ENCODE results near the gene MYRIP.

MYRIP gene

GRCh38 chr3:39910135-39910534 is 100.7 kb downstream of the MYRIP start:
- no peak for DNase-seq

DNA sequence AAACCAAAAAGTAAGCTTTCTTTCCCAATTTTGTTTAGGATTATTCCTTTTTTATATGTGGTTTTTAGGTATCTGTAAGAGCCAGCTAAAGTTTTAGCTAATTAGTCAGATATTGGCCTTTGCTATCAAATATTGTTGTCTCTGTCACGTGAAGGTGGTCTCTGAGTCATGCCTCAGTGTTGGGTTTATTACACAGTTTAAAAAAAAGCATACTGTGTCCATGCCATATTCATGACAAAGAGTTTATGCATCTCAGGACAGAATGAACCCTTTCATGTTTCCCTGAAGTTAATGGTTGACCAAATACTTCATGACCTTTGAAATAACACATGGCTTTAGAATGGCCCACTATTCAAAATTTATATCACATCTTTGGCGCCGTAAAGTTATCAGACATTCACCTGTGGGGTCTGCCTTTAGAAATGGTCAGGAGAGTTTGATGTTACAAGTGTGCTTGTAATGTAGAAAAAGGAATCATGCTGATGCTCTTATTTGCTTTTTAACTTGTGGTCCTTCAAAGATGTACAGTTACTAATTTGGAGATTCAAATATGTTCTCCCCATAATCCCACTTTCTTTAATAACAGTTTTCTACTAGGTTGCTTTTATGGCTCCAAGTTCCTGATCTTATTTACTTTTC is 101.5 kb downstream of the MYRIP start:
- DNase-seq = no peak

- DNase-seq = no peak
Observed at GRCh38 chr3:39911465-39912309, 102.3 kb downstream of the MYRIP start.

DNA sequence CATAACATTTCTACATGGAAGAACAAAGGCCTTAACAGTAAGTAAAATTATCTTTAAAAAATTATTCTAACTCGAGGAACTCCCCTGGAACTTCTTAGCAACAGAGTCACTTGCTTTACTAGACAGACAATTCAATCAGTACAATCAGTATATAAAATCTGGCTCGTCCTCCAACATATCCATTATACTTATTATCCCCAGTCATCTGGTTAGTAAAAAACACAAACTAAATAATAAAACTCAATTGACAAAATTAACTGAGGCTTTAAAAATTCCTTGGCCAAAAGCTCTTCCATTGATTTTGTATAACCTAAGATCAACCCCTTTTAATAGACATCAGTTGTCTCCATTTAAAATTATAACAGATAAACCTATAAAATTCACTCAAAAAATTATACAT is 105.6 kb downstream of the MYRIP start:
- no peak for DNase-seq

GRCh38 chr3:39917065-39917773 is 107.8 kb downstream of the MYRIP start:
- no peak for DNase-seq

DNA sequence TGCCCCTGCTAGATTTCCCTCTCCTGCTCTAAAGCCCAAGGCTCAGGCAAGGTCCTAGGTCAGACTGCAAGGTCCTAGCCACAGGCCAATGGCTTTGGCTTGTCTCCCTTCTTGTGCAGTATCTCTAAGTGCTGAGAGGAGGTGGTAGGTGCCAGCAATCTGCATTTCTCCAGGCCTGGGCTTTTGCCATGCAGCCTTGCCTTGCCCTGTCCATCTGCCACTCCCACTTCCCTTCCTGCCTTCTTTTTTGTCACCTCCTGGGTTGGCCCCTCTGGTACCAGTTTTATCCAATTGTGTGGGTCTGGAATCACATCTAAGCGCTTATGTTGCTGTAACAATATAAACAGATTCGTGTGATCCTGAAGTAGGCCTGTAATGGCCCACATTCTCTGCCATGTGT is 109.9 kb downstream of the MYRIP start:
- DNase-seq = no peak

DNA sequence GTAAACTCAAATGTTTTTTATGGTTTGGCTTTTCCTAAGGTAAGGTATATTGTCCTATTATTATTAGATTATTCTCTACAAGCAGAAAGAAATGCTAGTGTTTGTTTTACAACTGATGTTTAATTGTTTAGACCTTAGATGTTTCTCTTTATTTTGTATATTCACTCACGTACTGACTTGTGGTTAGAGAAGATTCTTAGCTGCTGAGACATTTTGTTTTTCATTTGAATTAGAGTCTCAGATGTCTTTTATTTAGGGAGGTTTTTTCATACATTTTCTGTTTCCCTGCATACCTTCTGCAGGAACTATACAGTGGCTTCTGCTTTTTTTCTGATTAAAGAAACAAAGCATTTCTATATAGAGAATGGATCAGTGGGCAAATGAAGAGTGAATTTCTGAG is 110.9 kb downstream of the MYRIP start:
- no peak for DNase-seq

- DNase-seq = no peak
Observed at GRCh38 chr3:39927479-39927878, 118.1 kb downstream of the MYRIP start.

GRCh38 chr3:39933986-39934693 is 124.7 kb downstream of the MYRIP start:
- DNase-seq = no peak

DNA sequence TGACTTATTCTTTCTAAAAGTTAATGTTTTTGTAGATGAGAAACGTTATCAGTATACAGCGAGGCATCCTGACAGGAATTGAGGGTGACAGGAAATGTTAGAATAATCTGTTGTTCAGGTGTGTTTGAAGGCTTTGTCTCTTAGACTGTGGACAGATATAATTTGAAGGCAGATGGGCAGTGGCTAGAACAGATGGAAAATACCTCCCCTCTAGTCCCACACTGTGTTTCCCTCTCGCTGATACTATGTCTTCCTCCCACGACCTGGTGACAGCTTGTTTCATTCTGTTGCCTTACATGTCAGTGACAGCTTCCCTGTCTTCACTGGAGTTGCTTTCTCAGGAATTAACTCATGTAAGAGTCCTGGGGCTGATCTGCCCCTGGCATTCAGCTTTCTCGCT is 125.3 kb downstream of the MYRIP start:
- DNase-seq = no peak

DNA sequence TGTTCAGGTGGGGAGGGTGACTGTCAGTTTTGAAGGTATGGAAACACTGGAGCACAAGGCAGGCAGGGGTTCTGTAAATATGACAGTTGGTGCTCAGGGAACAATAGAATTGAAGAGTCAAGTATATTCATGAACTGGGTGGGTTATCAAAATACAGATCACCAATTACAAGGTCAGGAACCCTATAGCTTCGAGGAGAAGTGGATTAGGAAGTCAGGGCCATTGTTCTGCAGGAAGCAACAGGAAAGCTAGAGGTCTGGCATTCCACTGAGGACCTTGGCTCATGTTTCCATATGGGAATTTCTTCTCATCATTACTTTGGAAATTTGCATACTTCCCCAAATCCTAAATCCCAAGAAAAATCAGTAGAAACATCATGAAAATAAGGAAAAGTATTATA is 125.9 kb downstream of the MYRIP start:
- DNase-seq = no peak

- no peak for DNase-seq
Observed at GRCh38 chr3:39936848-39937247, 127.4 kb downstream of the MYRIP start.

GRCh38 chr3:39937315-39937714 is 127.9 kb downstream of the MYRIP start:
- DNase-seq = no peak

DNA sequence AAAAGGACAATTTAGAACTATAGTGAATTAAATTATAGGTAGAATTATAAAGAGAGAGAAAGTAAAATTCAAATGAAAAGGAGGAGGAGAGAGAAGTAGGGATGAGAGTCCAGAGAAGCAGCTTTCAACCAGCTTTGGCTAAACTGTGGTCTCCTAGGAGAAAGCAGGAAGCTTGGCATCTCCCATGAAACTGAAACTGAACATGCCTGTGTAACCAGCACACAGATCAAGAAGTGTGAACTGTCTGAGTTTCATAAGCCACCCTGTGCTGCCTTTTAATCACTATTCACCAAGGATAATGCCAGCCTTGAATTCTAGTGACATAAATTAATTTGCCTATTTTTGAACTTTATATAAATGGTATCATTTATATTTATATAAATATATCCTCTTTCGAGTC is 128.5 kb downstream of the MYRIP start:
- no peak for DNase-seq

DNA sequence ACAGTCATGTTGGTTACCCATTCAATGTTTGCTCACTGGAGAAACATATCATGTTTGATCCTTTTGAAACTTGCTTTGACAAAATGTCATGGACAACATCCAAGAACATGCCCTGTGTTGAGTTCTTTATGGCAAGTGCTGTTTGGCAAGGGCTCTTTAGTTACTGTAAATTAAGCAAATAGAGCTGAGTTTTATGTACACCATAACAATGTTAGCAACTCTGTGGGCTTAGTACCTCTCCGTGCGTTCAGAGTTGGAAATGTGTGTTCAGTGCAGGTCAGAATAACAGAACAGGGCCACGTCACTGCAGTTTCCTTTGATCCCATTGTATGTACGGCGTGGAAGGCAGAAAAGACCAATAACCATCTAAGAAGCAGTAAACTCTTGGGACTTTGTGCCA is 132.5 kb downstream of the MYRIP start:
- no peak for DNase-seq

- DNase-seq = no peak
Observed at GRCh38 chr3:39960515-39961191, 151.2 kb downstream of the MYRIP start.

- no peak for DNase-seq
Observed at GRCh38 chr3:39961230-39961629, 151.8 kb downstream of the MYRIP start.

- DNase-seq = no peak
Observed at GRCh38 chr3:39962581-39962980, 153.2 kb downstream of the MYRIP start.

DNA sequence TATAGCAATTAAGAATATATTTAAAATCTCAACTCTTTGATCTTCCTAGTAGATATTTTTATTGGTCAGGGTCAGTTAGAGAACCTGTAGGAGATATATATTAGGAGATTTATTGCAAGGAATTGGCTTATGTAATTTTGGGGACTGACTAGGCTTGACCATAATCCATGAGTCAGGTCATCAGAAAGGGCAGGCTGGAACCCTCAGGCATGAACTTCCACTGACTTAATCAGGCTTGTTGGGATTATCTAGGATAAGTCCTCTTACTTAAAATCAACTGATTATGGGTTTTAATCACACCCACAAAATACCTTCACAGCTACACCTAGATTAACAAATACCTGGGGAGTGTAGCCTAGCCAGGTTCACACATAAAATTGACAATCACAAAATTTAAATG is 156.1 kb downstream of the MYRIP start:
- DNase-seq = no peak

GRCh38 chr3:39965997-39966396 is 156.6 kb downstream of the MYRIP start:
- DNase-seq = no peak

DNA sequence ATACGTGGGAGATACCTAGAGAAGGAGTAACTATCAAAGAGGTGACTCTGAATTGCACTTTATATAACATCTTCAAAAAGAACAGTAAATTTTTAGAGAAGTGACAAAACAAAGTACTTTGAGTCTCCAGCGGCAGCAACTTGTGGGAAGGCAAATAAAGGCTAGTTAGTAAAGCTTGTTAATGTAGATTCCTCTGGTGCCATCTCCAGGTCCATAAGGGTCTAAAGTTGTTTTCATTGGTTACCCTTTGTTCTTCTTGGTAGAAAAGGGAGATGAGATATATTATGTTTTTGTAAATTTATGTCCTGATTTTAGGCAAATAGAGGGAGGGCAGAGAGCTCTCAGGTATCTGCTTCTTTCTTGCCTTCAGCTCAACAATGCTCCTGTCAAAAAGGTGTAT is 161.6 kb downstream of the MYRIP start:
- no peak for DNase-seq

DNA sequence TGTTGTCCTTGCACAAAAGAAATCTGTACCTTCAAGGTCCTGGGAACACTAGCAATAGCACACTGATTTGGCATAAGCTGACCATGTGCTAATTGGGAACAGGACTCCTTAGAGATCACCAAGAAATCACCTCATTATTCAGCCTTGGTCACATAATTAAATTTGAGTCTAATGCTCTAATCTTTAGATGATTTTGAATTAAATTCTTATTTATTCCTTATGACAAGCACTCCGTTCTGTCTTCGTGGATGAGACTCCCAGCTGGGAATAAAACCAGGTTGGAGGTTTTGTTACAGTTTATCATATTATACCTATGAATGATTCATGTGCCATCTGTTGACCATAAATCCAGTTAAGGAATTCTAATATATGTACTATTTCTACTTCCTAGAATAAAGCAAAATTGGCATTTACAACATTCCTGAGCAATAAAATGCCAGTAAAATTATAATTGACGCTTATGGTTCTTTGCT is 162.2 kb downstream of the MYRIP start:
- no peak for DNase-seq

- no peak for DNase-seq
Observed at GRCh38 chr3:39972508-39972907, 163.1 kb downstream of the MYRIP start.
